ENCODE results near the gene C19orf53.

GRCh38 chr19:13803038-13803437 lies 28.8 kb downstream of the C19orf53 start:
- no peak for TF ChIP-seq CTCF (IDR thresholded peaks at IDR 0.05)
- no peak for TF ChIP-seq POLR2A (IDR thresholded peaks at IDR 0.05)

Data from esophagus squamous epithelium (tissue), 4 donors.